SK-N-SH (cell line): Measurements from ENCODE around the gene IL18R1. TPM values are rescaled to one million over a fixed set of nuclear protein-coding genes. Genes with fewer than 3 reads are reported as not detected.

Experiments
- CTCF ChIA-PET: fragments of 300-600, 350-600 bp; formaldehyde crosslinking; extraction: SDS; loops from one replicate; lab custom pipeline; 2021; lab: Yijun Ruan, JAX
- POLR2A ChIA-PET: fragments of 350-600 bp; sonication (Branson Sonifier 250); formaldehyde crosslinking; extraction: SDS; loops from one replicate; lab custom pipeline; 2020; ENCODE audit warnings: antibody characterized with exemption, inconsistent platforms; lab: Yijun Ruan, JAX
- DNase-seq: peaks from one replicate; pipeline ENCODE4 v3.0.0; 2012
- H2AFZ ChIP-seq: fragments of 200-600 bp; sonication (generic); 2 replicates; pipeline ENCODE4 v1.8.1; 2016; ENCODE audit warnings: antibody characterized with exemption, mild to moderate bottlenecking, low read depth
- H3F3A ChIP-seq: fragments of 200-600 bp; sonication (generic); replicated peaks from 2 replicates; pipeline ENCODE3; 2016; ENCODE audit warnings: antibody characterized with exemption, mild to moderate bottlenecking; ENCODE audit not compliant: insufficient read depth
- H3K27ac ChIP-seq, 2 experiments: fragments of 200-500 bp in 1 of 2; fragments of 200-600 bp in 1 of 2; sonication (Bioruptor generic) in 1 of 2; sonication (generic), shearing (Covaris generic) in 1 of 2; 2 replicates each; pipeline versions ENCODE4 v1.5.1 to v1.6.1; 2014 to 2016; ENCODE audit warnings: low read depth in 2 of 2, inconsistent platforms in 1 of 2, low read length in 1 of 2, mild to moderate bottlenecking in 1 of 2, mixed read lengths in 1 of 2
- H3K27me3 ChIP-seq: fragments of 200-600 bp; sonication (generic), shearing (Covaris generic); 2 replicates; pipeline ENCODE4 v1.6.1; 2016; ENCODE audit warnings: mixed run types; ENCODE audit not compliant: insufficient read depth
- H3K36me3 ChIP-seq, 2 experiments: fragments of 200-500 bp in 1 of 2; fragments of 200-600 bp in 1 of 2; sonication (Bioruptor generic) in 1 of 2; sonication (generic) in 1 of 2; replicated peaks in 1 of 2; 2 replicates each; pipeline versions ENCODE3 to v1.5.1; 2014 to 2016; ENCODE audit warnings: low read length in 1 of 2, mild to moderate bottlenecking in 1 of 2; ENCODE audit not compliant: insufficient read depth in 2 of 2, control insufficient read depth in 1 of 2
- H3K4me1 ChIP-seq, 2 experiments: fragments of 200-500 bp in 1 of 2; fragments of 200-600 bp in 1 of 2; sonication (Bioruptor generic) in 1 of 2; sonication (generic), shearing (Covaris generic) in 1 of 2; 2 replicates each; pipeline versions ENCODE4 v1.5.1 to v1.6.1; 2014 to 2016; ENCODE audit warnings: low read depth in 1 of 2, low read length in 1 of 2, mixed run types in 1 of 2; ENCODE audit not compliant: insufficient read depth in 2 of 2, control insufficient read depth in 1 of 2
- H3K4me2 ChIP-seq: fragments of 200-600 bp; sonication (generic), shearing (Covaris generic); 2 replicates; pipeline ENCODE4 v1.6.1; 2017; ENCODE audit warnings: mixed run types
- H3K4me3 ChIP-seq, 2 experiments: fragments of 200-500 bp in 1 of 2; fragments of 200-600 bp in 1 of 2; sonication (Bioruptor generic) in 1 of 2; sonication (generic), shearing (Covaris generic) in 1 of 2; 2 replicates each; pipeline versions ENCODE4 v1.5.1 to v1.8.1; 2014 to 2016; ENCODE audit warnings: low read depth in 2 of 2, inconsistent platforms in 1 of 2, low read length in 1 of 2, mild to moderate bottlenecking in 1 of 2, mixed read lengths in 1 of 2, moderate library complexity in 1 of 2
- H3K79me2 ChIP-seq: fragments of 200-600 bp; sonication (generic); 2 replicates; pipeline ENCODE4 v1.8.1; 2017; ENCODE audit warnings: mild to moderate bottlenecking; ENCODE audit not compliant: insufficient read depth
- H3K9ac ChIP-seq: fragments of 200-600 bp; sonication (generic); 2 replicates; pipeline ENCODE4 v1.6.1; 2017; ENCODE audit warnings: mixed run types
- H3K9me2 ChIP-seq: fragments of 200-600 bp; sonication (generic); 2 replicates; pipeline ENCODE4 v1.6.1; 2017; ENCODE audit warnings: mixed run types
- H3K9me3 ChIP-seq: fragments of 200-600 bp; sonication (generic); 2 replicates; pipeline ENCODE4 v1.6.1; 2017; ENCODE audit warnings: mixed run types, mild to moderate bottlenecking, moderate library complexity
- H4K20me1 ChIP-seq: fragments of 200-600 bp; sonication (generic); 2 replicates; pipeline ENCODE4 v1.6.1; 2017; ENCODE audit warnings: mild to moderate bottlenecking, mixed run types; ENCODE audit not compliant: insufficient read depth
- EZH2phosphoT487 ChIP-seq: fragments of 200-600 bp; sonication (generic); IDR thresholded peaks from 2 replicates; pipeline ENCODE4 v1.6.1; 2017; ENCODE audit warnings: low read depth, mixed run types, mild to moderate bottlenecking, antibody characterized with exemption, moderate library complexity, borderline replicate concordance
- FOSL2 ChIP-seq: IDR thresholded peaks from 2 replicates; pipeline ENCODE4 v1.4.0; 2012; ENCODE audit warnings: low read depth, mild to moderate bottlenecking, moderate library complexity, borderline replicate concordance
- FOXJ3 ChIP-seq: sonication (generic); formaldehyde crosslinking; IDR thresholded peaks from 2 replicates; pipeline ENCODE4 v1.5.1; 2020; ENCODE audit warnings: mild to moderate bottlenecking, missing genetic modification reagents
- FOXM1 ChIP-seq: IDR thresholded peaks from 2 replicates; pipeline ENCODE4 v1.4.0; 2012; ENCODE audit warnings: low read depth, mild to moderate bottlenecking
- GABPA ChIP-seq: IDR thresholded peaks from 2 replicates; pipeline ENCODE4 v1.4.0; 2012; ENCODE audit warnings: low read depth, mild to moderate bottlenecking
- GATA2 ChIP-seq: sonication (generic); formaldehyde crosslinking; IDR thresholded peaks from 2 replicates; pipeline ENCODE4 v1.5.0; 2020; ENCODE audit warnings: mild to moderate bottlenecking, missing genetic modification reagents
- JUND ChIP-seq: IDR thresholded peaks from 2 replicates; pipeline ENCODE4 v1.4.0; 2012
- MAX ChIP-seq: IDR thresholded peaks from 2 replicates; pipeline ENCODE4 v1.4.0; 2012; ENCODE audit warnings: low read depth
- MEF2A ChIP-seq: IDR thresholded peaks from 2 replicates; pipeline ENCODE4 v1.4.0; 2012; ENCODE audit warnings: low read depth, borderline replicate concordance
- NFIC ChIP-seq: IDR thresholded peaks from 2 replicates; pipeline ENCODE4 v1.4.0; 2012; ENCODE audit warnings: borderline replicate concordance
- NRF1 ChIP-seq: IDR thresholded peaks from 2 replicates; pipeline ENCODE4 v1.6.1; 2012; ENCODE audit warnings: low read depth, mild to moderate bottlenecking, low read length
- PBX3 ChIP-seq: IDR thresholded peaks from 2 replicates; pipeline ENCODE4; 2012
- POLR2AphosphoS5 ChIP-seq: IDR thresholded peaks from 2 replicates; pipeline ENCODE4 v1.6.1; 2012; ENCODE audit warnings: low read depth, low read length
- RFX5 ChIP-seq: IDR thresholded peaks from 2 replicates; pipeline ENCODE4 v1.6.1; 2012; ENCODE audit warnings: mild to moderate bottlenecking, improper control_type of control experiment, low read length
- RXRA ChIP-seq: IDR thresholded peaks from 2 replicates; pipeline ENCODE4 v1.4.0; 2012; ENCODE audit warnings: low read depth, mild to moderate bottlenecking, borderline replicate concordance
- TCF12 ChIP-seq: IDR thresholded peaks from 2 replicates; pipeline ENCODE4 v1.4.0; 2012
- USF2 ChIP-seq: fragments of 150-350 bp; IDR thresholded peaks from 2 replicates; pipeline ENCODE4 v1.6.1; 2017; ENCODE audit warnings: antibody characterized with exemption, low read length, low read depth, borderline replicate concordance
- YY1 ChIP-seq: IDR thresholded peaks from 2 replicates; pipeline ENCODE4 v1.4.0; 2012; ENCODE audit warnings: low read depth, mild to moderate bottlenecking
- ZBTB33 ChIP-seq: IDR thresholded peaks from 2 replicates; pipeline ENCODE4 v1.4.0; 2012; ENCODE audit warnings: low read depth, borderline replicate concordance
- WGBS: methylation state at CpG from one replicate; pipeline ENCODE4 v1.1.6; 2017; ENCODE audit warnings: low lambda C conversion rate; 5-methylcytosine and 5-hydroxymethylcytosine counted together
- polyA plus RNA-seq, 3 experiments: library from polyadenylated mRNA; depleted of rRNA; stranded (reverse); fragments of >200 nt; gene quantifications; 2 replicates each; pipeline ENCODE4 v1.2.3, GENCODE V29; 2012

IL18R1 gene
- polyA plus RNA-seq, 1 of the 3 experiments (the other 2 are of a cell fraction) = not detected

GRCh38 chr2:102399499-102400141, 44.0 kb downstream of the IL18R1 start:
- ChIA-PET POLR2A (no interaction called here), CTCF (interaction anchor here (0.8 kb wide), 1 partner anchor 74 kb away, joined by 3 read pairs; the partner anchor contains the start of gene SLC9A4)
- no peaks in the 10 kb centered on the region for H3F3A ChIP-seq
- no peaks in the 10 kb centered on the region for H3K36me3 ChIP-seq
- no peak overlapping the region for H3K27ac ChIP-seq
- TF ChIP-seq RFX5 = no peak
- no peak for TF ChIP-seq NRF1
- no peak for TF ChIP-seq YY1
- no peak for TF ChIP-seq PBX3
- no peak for TF ChIP-seq EZH2phosphoT487
- TF ChIP-seq FOSL2 = no peak
- no peak for TF ChIP-seq GABPA
- no peak for TF ChIP-seq GATA2
- no peak for TF ChIP-seq MEF2A
- no peak for TF ChIP-seq FOXM1
- TF ChIP-seq NFIC = no peak
- TF ChIP-seq POLR2AphosphoS5 = no peak
- TF ChIP-seq JUND = no peak
- no peak for TF ChIP-seq MAX
- TF ChIP-seq ZBTB33 = no peak
- H3K9me3 ChIP-seq = no peaks in the 10 kb centered on the region
- no peak overlapping the region for H2AFZ ChIP-seq
- no peak overlapping the region for H3K4me2 ChIP-seq
- H3K27me3 ChIP-seq = peaks cover 21% of the 10 kb centered on the region; the same call in 1 of the 2 replicates
- no peak overlapping the region for H3K9ac ChIP-seq
- no peak overlapping the region for H3K4me3 ChIP-seq
- 9% methylated on average over 6 of the region's 7 CpGs for WGBS
- DNase-seq = no peak
- H3K4me1 ChIP-seq = no peaks in the 10 kb centered on the region
- H3K79me2 ChIP-seq = no peaks in the 10 kb centered on the region
- no peaks in the 10 kb centered on the region for H4K20me1 ChIP-seq
- H3K9me2 ChIP-seq = 0 out of 2 replicates have a peak, but pooled peaks cover 3% of the 10 kb centered on the region

GRCh38 chr2:102401456-102401855, 45.9 kb downstream of the IL18R1 start:
- H3K4me2 ChIP-seq = no peak overlapping the region
- H3K4me3 ChIP-seq = no peak overlapping the region
- no peaks in the 10 kb centered on the region for H4K20me1 ChIP-seq
- no peak overlapping the region for H3K9ac ChIP-seq
- H3K9me2 ChIP-seq = 0 out of 2 replicates have a peak, but pooled peaks cover 3% of the 10 kb centered on the region
- H3K27ac ChIP-seq = no peak overlapping the region
- ChIA-PET POLR2A (no interaction called here), CTCF (no interaction called here)
- H2AFZ ChIP-seq = no peak overlapping the region
- no peaks in the 10 kb centered on the region for H3K36me3 ChIP-seq
- H3K79me2 ChIP-seq = no peaks in the 10 kb centered on the region
- H3K27me3 ChIP-seq = peaks cover 19% of the 10 kb centered on the region; the same call in 1 of the 2 replicates
- H3F3A ChIP-seq = no peaks in the 10 kb centered on the region
- no peaks in the 10 kb centered on the region for H3K4me1 ChIP-seq
- no peak for DNase-seq
- no peaks in the 10 kb centered on the region for H3K9me3 ChIP-seq
- TF ChIP-seq TCF12 (no peak), RXRA (no peak), NRF1 (no peak), USF2 (no peak), FOXM1 (no peak), RFX5 (no peak), FOXJ3 (no peak), FOSL2 (no peak), PBX3 (no peak), MAX (no peak), GATA2 (no peak), ZBTB33 (no peak), YY1 (no peak)
